ENCODE measurements around the gene TRIM17. TPM values are rescaled to one million over a fixed set of nuclear protein-coding genes. Genes with fewer than 3 reads are reported as not detected.

TRIM17 gene
- total and polyA plus RNA-seq, 2 donors (not counting 1 experiment from before 2014, with no cell fraction given), result 0.12 to 0.17 TPM

DNA sequence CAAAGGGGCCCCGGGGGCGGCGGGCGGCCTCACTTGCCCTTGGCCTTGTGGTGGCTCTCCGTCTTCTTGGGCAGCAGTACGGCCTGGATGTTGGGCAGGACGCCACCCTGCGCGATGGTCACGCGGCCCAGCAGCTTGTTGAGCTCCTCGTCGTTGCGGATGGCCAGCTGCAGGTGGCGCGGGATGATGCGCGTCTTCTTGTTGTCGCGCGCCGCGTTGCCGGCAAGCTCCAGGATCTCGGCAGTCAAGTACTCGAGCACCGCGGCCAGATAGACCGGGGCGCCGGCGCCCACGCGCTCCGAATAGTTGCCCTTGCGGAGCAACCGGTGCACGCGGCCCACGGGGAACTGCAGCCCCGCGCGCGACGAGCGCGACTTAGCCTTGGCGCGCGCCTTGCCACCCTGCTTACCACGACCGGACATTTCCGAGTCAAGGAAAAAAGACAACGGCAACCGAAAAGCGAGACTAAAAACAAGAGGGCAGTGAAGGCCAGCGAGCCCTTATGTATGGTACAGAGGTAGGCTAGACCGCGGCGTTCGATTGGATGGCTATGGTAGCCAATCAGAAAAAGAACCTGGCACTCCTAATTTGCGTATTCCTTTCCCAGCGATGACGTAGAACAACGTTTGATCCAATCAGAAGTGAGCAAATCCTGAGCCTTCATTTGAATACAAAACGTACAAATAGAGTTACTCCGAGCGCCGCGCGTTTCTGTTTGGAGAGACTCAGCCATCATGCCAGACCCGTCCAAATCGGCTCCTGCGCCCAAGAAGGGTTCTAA is 40.9 kb upstream of the TRIM17 start:
- DNase-seq (ENCODE audit: low read depth in 2 of 2), result peak; percentile 98 to 99
- Histone ChIP-seq H3K36me3 (ENCODE audit: control insufficient read depth, insufficient read depth, low read length) (no peaks in the 10 kb centered on the region), H3K4me1 (ENCODE audit: control insufficient read depth, extremely low read depth, insufficient read depth, low read length) (peaks cover 4% of the 10 kb centered on the region), H2AFZ (ENCODE audit: low read length) (peak overlapping the region; percentile 88), H3K79me2 (ENCODE audit: control insufficient read depth, insufficient read depth, low read length) (peaks cover 5% of the 10 kb centered on the region), H3K27ac (ENCODE audit: insufficient read depth, low read length) (peak overlapping the region; percentile 76), H3K4me2 (ENCODE audit: extremely low read depth, insufficient read depth, low read length) (peak overlapping the region; percentile 99), H3K9me3 (ENCODE audit: control insufficient read depth, insufficient read depth, low read depth, low read length) (no peaks in the 10 kb centered on the region), H3K9ac (ENCODE audit: insufficient read depth, low read length) (peak overlapping the region; percentile 78), H3K4me3 (replicated peaks in 1 of 4; ENCODE audit: control extremely low read depth in 1 of 4, insufficient read depth in 1 of 4, low read depth in 3 of 4, low read length in 4 of 4) (peak overlapping the region; percentile 64 to 84 (median 76)), H3K27me3 (ENCODE audit: control insufficient read depth, insufficient read depth, low read length) (no peaks in the 10 kb centered on the region), H4K20me1 (ENCODE audit: control insufficient read depth, extremely low read depth, insufficient read depth, low read length) (no peaks in the 10 kb centered on the region)
- no peak for TF ChIP-seq EZH2 (IDR thresholded peaks at IDR 0.05; ENCODE audit: low read length, missing control alignments)
- TF ChIP-seq, protein P1, sequence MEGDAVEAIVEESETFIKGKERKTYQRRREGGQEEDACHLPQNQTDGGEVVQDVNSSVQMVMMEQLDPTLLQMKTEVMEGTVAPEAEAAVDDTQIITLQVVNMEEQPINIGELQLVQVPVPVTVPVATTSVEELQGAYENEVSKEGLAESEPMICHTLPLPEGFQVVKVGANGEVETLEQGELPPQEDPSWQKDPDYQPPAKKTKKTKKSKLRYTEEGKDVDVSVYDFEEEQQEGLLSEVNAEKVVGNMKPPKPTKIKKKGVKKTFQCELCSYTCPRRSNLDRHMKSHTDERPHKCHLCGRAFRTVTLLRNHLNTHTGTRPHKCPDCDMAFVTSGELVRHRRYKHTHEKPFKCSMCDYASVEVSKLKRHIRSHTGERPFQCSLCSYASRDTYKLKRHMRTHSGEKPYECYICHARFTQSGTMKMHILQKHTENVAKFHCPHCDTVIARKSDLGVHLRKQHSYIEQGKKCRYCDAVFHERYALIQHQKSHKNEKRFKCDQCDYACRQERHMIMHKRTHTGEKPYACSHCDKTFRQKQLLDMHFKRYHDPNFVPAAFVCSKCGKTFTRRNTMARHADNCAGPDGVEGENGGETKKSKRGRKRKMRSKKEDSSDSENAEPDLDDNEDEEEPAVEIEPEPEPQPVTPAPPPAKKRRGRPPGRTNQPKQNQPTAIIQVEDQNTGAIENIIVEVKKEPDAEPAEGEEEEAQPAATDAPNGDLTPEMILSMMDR (conservative IDR thresholded peaks at IDR 0.05 in 1 of 2, IDR thresholded peaks at IDR 0.05 in 1 of 2; ENCODE audit: low read depth in 1 of 2, low read length in 2 of 2), result peak; percentile 23 to 35

DNA sequence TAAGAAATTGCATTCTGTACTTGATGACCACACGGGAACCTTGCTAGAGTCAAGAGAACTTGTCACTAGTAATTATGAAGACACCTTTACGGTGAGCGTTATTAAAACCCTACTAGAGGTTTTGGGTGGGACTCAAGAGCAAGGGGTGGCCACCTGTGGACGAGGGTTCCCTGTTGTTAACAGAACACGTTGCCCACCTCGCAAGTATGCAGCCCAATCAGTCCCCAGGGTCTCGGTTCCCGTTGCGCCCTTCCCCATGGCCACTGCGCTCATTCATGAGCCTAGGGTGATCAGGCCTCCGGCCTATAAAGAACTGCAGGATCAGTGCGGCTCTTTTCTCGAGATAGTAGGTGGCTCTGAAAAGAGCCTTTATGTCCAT is 40.3 kb upstream of the TRIM17 start:
- Histone ChIP-seq H3K4me3 (replicated peaks in 1 of 4; ENCODE audit: control extremely low read depth in 1 of 4, insufficient read depth in 1 of 4, low read depth in 3 of 4, low read length in 4 of 4) (peak overlapping the region; percentile 58 to 84 (median 70)), H3K27ac (ENCODE audit: insufficient read depth, low read length) (peak overlapping the region; percentile 73), H3K79me2 (ENCODE audit: control insufficient read depth, insufficient read depth, low read length) (peaks cover 5% of the 10 kb centered on the region), H3K27me3 (ENCODE audit: control insufficient read depth, insufficient read depth, low read length) (no peaks in the 10 kb centered on the region), H4K20me1 (ENCODE audit: control insufficient read depth, extremely low read depth, insufficient read depth, low read length) (no peaks in the 10 kb centered on the region), H2AFZ (ENCODE audit: low read length) (peak overlapping the region; percentile 82), H3K4me1 (ENCODE audit: control insufficient read depth, extremely low read depth, insufficient read depth, low read length) (peaks cover 4% of the 10 kb centered on the region), H3K4me2 (ENCODE audit: extremely low read depth, insufficient read depth, low read length) (peak overlapping the region; percentile 73), H3K36me3 (ENCODE audit: control insufficient read depth, insufficient read depth, low read length) (no peaks in the 10 kb centered on the region), H3K9me3 (ENCODE audit: control insufficient read depth, insufficient read depth, low read depth, low read length) (no peaks in the 10 kb centered on the region), H3K9ac (ENCODE audit: insufficient read depth, low read length) (peak overlapping the region; percentile 78)
- TF ChIP-seq, protein P1 (conservative IDR thresholded peaks at IDR 0.05 in 1 of 2, IDR thresholded peaks at IDR 0.05 in 1 of 2; ENCODE audit: low read depth in 1 of 2, low read length in 2 of 2), result no peak
- no peak for TF ChIP-seq EZH2 (IDR thresholded peaks at IDR 0.05; ENCODE audit: low read length, missing control alignments)
- no peak for DNase-seq (ENCODE audit: low read depth in 2 of 2)

DNA sequence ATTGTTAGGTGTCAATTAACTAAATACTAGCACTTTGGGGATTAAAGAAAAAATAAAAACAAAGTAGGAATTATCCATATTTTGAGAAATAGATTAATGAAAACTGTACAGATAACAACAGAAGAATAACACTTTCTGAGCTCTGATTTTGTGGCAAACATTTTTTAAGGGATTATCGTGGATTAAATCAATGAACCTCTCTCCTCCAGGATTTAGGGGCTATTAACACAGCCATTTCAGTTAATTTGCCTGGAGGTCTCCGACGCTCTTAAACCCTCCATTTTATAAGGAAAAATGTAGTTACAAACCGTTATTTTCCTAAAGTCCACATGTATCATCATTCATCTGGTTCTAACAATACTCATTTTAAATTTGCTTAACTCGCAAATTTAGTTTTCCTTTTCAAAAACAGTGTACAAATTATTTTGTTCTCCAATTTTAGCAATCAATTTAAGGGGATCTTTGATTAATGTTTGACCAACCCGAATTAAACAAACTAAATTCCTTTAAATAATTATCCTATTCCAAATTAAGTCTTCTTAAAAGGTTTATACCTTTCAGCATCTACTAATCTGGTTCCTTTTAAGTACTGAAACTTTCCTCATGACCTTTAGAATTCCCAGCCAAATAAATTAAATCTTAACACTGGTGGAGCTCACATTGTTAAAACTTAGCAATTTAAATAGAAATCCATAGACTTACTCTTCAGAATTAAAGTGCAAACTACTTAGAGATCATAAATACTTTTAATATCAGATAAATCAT is 39.8 kb upstream of the TRIM17 start:
- Histone ChIP-seq H3K9ac (ENCODE audit: insufficient read depth, low read length) (peak overlapping the region; percentile 78), H3K4me2 (ENCODE audit: extremely low read depth, insufficient read depth, low read length) (peak overlapping the region; percentile 73), H3K4me1 (ENCODE audit: control insufficient read depth, extremely low read depth, insufficient read depth, low read length) (peaks cover 4% of the 10 kb centered on the region), H3K4me3 (replicated peaks in 1 of 4; ENCODE audit: control extremely low read depth in 1 of 4, insufficient read depth in 1 of 4, low read depth in 3 of 4, low read length in 4 of 4) (peak overlapping the region; percentile 58 to 84 (median 70)), H3K27ac (ENCODE audit: insufficient read depth, low read length) (no peak overlapping the region), H4K20me1 (ENCODE audit: control insufficient read depth, extremely low read depth, insufficient read depth, low read length) (no peaks in the 10 kb centered on the region), H3K9me3 (ENCODE audit: control insufficient read depth, insufficient read depth, low read depth, low read length) (no peaks in the 10 kb centered on the region), H3K79me2 (ENCODE audit: control insufficient read depth, insufficient read depth, low read length) (peaks cover 5% of the 10 kb centered on the region), H3K27me3 (ENCODE audit: control insufficient read depth, insufficient read depth, low read length) (no peaks in the 10 kb centered on the region), H2AFZ (ENCODE audit: low read length) (no peak overlapping the region), H3K36me3 (ENCODE audit: control insufficient read depth, insufficient read depth, low read length) (no peaks in the 10 kb centered on the region)
- no peak for TF ChIP-seq EZH2 (IDR thresholded peaks at IDR 0.05; ENCODE audit: low read length, missing control alignments)
- TF ChIP-seq, protein P1 (conservative IDR thresholded peaks at IDR 0.05 in 1 of 2, IDR thresholded peaks at IDR 0.05 in 1 of 2; ENCODE audit: low read depth in 1 of 2, low read length in 2 of 2), result no peak
- DNase-seq (ENCODE audit: low read depth in 2 of 2), result no peak
